ENCODE measurements around the gene BCAP31.

The BCAP31 gene

GRCh38 chrX:153767674-153768055 lies 43.5 kb upstream of the BCAP31 start:
- H3K4me1 ChIP-seq (ENCODE audit: control insufficient read depth, insufficient read depth, low read length, poor library complexity, severe bottlenecking) = peaks cover 7% of the 10 kb centered on the region
- WGBS, 2 experiments (ENCODE audit: insufficient coverage in 2 of 2) = 96 to 99% methylated on average over 20 of the region's 20 CpGs
- no peaks in the 10 kb centered on the region for H3K9me3 ChIP-seq (ENCODE audit: control insufficient read depth, low read length)
- H3K36me3 ChIP-seq (ENCODE audit: control insufficient read depth, insufficient read depth, low read length) = no peaks in the 10 kb centered on the region
- no peak overlapping the region for H3K27ac ChIP-seq (ENCODE audit: low read depth, low read length, severe bottlenecking)
- H3K4me3 ChIP-seq (ENCODE audit: extremely low read depth, insufficient read depth, low read length, poor library complexity, severe bottlenecking) = no peak overlapping the region

- Histone ChIP-seq H3K36me3 (ENCODE audit: control insufficient read depth, insufficient read depth, low read length) (no peaks in the 10 kb centered on the region), H3K27ac (ENCODE audit: low read depth, low read length, severe bottlenecking) (no peak overlapping the region), H3K4me3 (ENCODE audit: extremely low read depth, insufficient read depth, low read length, poor library complexity, severe bottlenecking) (no peak overlapping the region), H3K9me3 (ENCODE audit: control insufficient read depth, low read length) (no peaks in the 10 kb centered on the region), H3K4me1 (ENCODE audit: control insufficient read depth, insufficient read depth, low read length, poor library complexity, severe bottlenecking) (peaks cover 7% of the 10 kb centered on the region)
- 88 to 94% methylated on average over 18 to 31 of the region's 56 CpGs for WGBS, 2 experiments (ENCODE audit: insufficient coverage in 2 of 2)
These were observed 42.9 kb upstream of the BCAP31 start for GRCh38 chrX:153766871-153767673.

GRCh38 chrX:153766098-153766817 lies 42.1 kb upstream of the BCAP31 start:
- Histone ChIP-seq H3K9me3 (ENCODE audit: control insufficient read depth, low read length) (no peaks in the 10 kb centered on the region), H3K36me3 (ENCODE audit: control insufficient read depth, insufficient read depth, low read length) (no peaks in the 10 kb centered on the region), H3K4me3 (ENCODE audit: extremely low read depth, insufficient read depth, low read length, poor library complexity, severe bottlenecking) (peak overlapping the region; percentile 18), H3K4me1 (ENCODE audit: control insufficient read depth, insufficient read depth, low read length, poor library complexity, severe bottlenecking) (peaks cover 7% of the 10 kb centered on the region), H3K27ac (ENCODE audit: low read depth, low read length, severe bottlenecking) (peak overlapping the region; percentile 71)
- WGBS, 2 experiments (ENCODE audit: insufficient coverage in 2 of 2) = 31 to 34% methylated on average over 5 of the region's 21 CpGs

- H3K36me3 ChIP-seq (ENCODE audit: control insufficient read depth, insufficient read depth, low read length) = no peaks in the 10 kb centered on the region
- WGBS, 2 experiments (ENCODE audit: insufficient coverage in 2 of 2) = 70 to 83% methylated on average over 7 to 13 of the region's 27 CpGs
- H3K4me3 ChIP-seq (ENCODE audit: extremely low read depth, insufficient read depth, low read length, poor library complexity, severe bottlenecking) = peak overlapping the region; percentile 18
- peak overlapping the region; percentile 71 for H3K27ac ChIP-seq (ENCODE audit: low read depth, low read length, severe bottlenecking)
- peaks cover 7% of the 10 kb centered on the region for H3K4me1 ChIP-seq (ENCODE audit: control insufficient read depth, insufficient read depth, low read length, poor library complexity, severe bottlenecking)
- H3K9me3 ChIP-seq (ENCODE audit: control insufficient read depth, low read length) = no peaks in the 10 kb centered on the region
These were observed 41.2 kb upstream of the BCAP31 start for GRCh38 chrX:153765138-153766079.

GRCh38 chrX:153764786-153765137 lies 40.6 kb upstream of the BCAP31 start:
- H3K4me3 ChIP-seq (ENCODE audit: extremely low read depth, insufficient read depth, low read length, poor library complexity, severe bottlenecking) = no peak overlapping the region
- 100% methylated on average over 2 of the region's 7 CpGs; no CpG with 5 or more reads in 1 of the 2 experiments for WGBS, 2 experiments (ENCODE audit: insufficient coverage in 2 of 2)

GRCh38 chrX:153763989-153764755 lies 40.0 kb upstream of the BCAP31 start, which contains the start of gene PLXNB3:
Gene PLXNB3, plus strand, starts transcription at chrX:153764249. Its CDS starts 1,287 bp downstream, at chrX:153765536.
- peaks cover 7% of the 10 kb centered on the region for H3K4me1 ChIP-seq (ENCODE audit: control insufficient read depth, insufficient read depth, low read length, poor library complexity, severe bottlenecking)
- H3K9me3 ChIP-seq (ENCODE audit: control insufficient read depth, low read length) = no peaks in the 10 kb centered on the region
- no peaks in the 10 kb centered on the region for H3K36me3 ChIP-seq (ENCODE audit: control insufficient read depth, insufficient read depth, low read length)
- H3K4me3 ChIP-seq (ENCODE audit: extremely low read depth, insufficient read depth, low read length, poor library complexity, severe bottlenecking) = no peak within 1 kb of the TSS
- no peak within 1 kb of the TSS for H3K27ac ChIP-seq (ENCODE audit: low read depth, low read length, severe bottlenecking)
- WGBS, 2 experiments (ENCODE audit: insufficient coverage in 2 of 2) = 49 to 50% methylated on average over 9 to 10 of the region's 26 CpGs

More at GRCh38 chrX:153764786-153765137, 40.6 kb upstream of the BCAP31 start:
- no peak overlapping the region for H3K27ac ChIP-seq (ENCODE audit: low read depth, low read length, severe bottlenecking)
- H3K4me1 ChIP-seq (ENCODE audit: control insufficient read depth, insufficient read depth, low read length, poor library complexity, severe bottlenecking) = peaks cover 7% of the 10 kb centered on the region
- H3K36me3 ChIP-seq (ENCODE audit: control insufficient read depth, insufficient read depth, low read length) = no peaks in the 10 kb centered on the region
- no peaks in the 10 kb centered on the region for H3K9me3 ChIP-seq (ENCODE audit: control insufficient read depth, low read length)

GRCh38 chrX:153763298-153763932 lies 39.2 kb upstream of the BCAP31 start:
- Histone ChIP-seq H3K4me1 (ENCODE audit: control insufficient read depth, insufficient read depth, low read length, poor library complexity, severe bottlenecking) (peaks cover 7% of the 10 kb centered on the region), H3K4me3 (ENCODE audit: extremely low read depth, insufficient read depth, low read length, poor library complexity, severe bottlenecking) (no peak overlapping the region), H3K27ac (ENCODE audit: low read depth, low read length, severe bottlenecking) (no peak overlapping the region), H3K36me3 (ENCODE audit: control insufficient read depth, insufficient read depth, low read length) (no peaks in the 10 kb centered on the region), H3K9me3 (ENCODE audit: control insufficient read depth, low read length) (no peaks in the 10 kb centered on the region)
- 89 to 90% methylated on average over 5 to 14 of the region's 18 CpGs for WGBS, 2 experiments (ENCODE audit: insufficient coverage in 2 of 2)

- H3K9me3 ChIP-seq (ENCODE audit: control insufficient read depth, low read length) = no peaks in the 10 kb centered on the region
- no peak overlapping the region for H3K27ac ChIP-seq (ENCODE audit: low read depth, low read length, severe bottlenecking)
- no peak overlapping the region for H3K4me3 ChIP-seq (ENCODE audit: extremely low read depth, insufficient read depth, low read length, poor library complexity, severe bottlenecking)
- 98 to 100% methylated on average over 6 to 7 of the region's 14 CpGs for WGBS, 2 experiments (ENCODE audit: insufficient coverage in 2 of 2)
- H3K36me3 ChIP-seq (ENCODE audit: control insufficient read depth, insufficient read depth, low read length) = no peaks in the 10 kb centered on the region
- peaks cover 7% of the 10 kb centered on the region for H3K4me1 ChIP-seq (ENCODE audit: control insufficient read depth, insufficient read depth, low read length, poor library complexity, severe bottlenecking)
These were observed 38.5 kb upstream of the BCAP31 start for GRCh38 chrX:153762626-153763173.

- Histone ChIP-seq H3K4me3 (ENCODE audit: extremely low read depth, insufficient read depth, low read length, poor library complexity, severe bottlenecking) (no peak overlapping the region), H3K9me3 (ENCODE audit: control insufficient read depth, low read length) (no peaks in the 10 kb centered on the region), H3K36me3 (ENCODE audit: control insufficient read depth, insufficient read depth, low read length) (no peaks in the 10 kb centered on the region), H3K27ac (ENCODE audit: low read depth, low read length, severe bottlenecking) (no peak overlapping the region), H3K4me1 (ENCODE audit: control insufficient read depth, insufficient read depth, low read length, poor library complexity, severe bottlenecking) (peaks cover 7% of the 10 kb centered on the region)
- 81 to 85% methylated on average over 5 to 7 of the region's 15 CpGs for WGBS, 2 experiments (ENCODE audit: insufficient coverage in 2 of 2)
These were observed 37.7 kb upstream of the BCAP31 start for GRCh38 chrX:153761863-153762262.
